ENCODE measurements around the gene IL18R1. TPM values are rescaled to one million over a fixed set of nuclear protein-coding genes. Genes with fewer than 3 reads are reported as not detected.

The IL18R1 gene
- total RNA-seq, 1 experiment from 2014 or later: 0.08 TPM

GRCh38 chr2:102365763-102366162, 10.2 kb downstream of the IL18R1 start:
- BruUV-seq (replicated peaks): no TSS peak
- Histone ChIP-seq H3K4me1 (ENCODE audit: control insufficient read depth, insufficient read depth, low read length) (no peaks in the 10 kb centered on the region), H3K36me3 (ENCODE audit: control insufficient read depth, insufficient read depth, low read length) (no peaks in the 10 kb centered on the region), H3K27ac (ENCODE audit: low read length) (no peak overlapping the region), H3K27me3 (ENCODE audit: control insufficient read depth, insufficient read depth, low read length) (no peaks in the 10 kb centered on the region), H3K4me3 (ENCODE audit: low read depth in 2 of 2, low read length in 2 of 2) (no peak overlapping the region), H3K9me3 (ENCODE audit: control insufficient read depth, insufficient read depth, low read depth, low read length) (0 out of 2 replicates have a peak, but pooled peaks cover 5% of the 10 kb centered on the region)
- ATAC-seq (no peak), DNase-seq (ENCODE audit: low read depth, low spot score) (no peak)
- CTCF ChIA-PET: no interaction called here
- intact Hi-C loops (cut with micrococcal nuclease; ENCODE audit: unreplicated experiment): no loop called here
- POLR2A ChIA-PET: no interaction called here
- in situ Hi-C loops (cut with HindIII; ENCODE audit: low pct_unique_long_range_greater_than_20kb, low sequenced_read_pairs): no loop called here
- TF ChIP-seq SIN3A (IDR thresholded peaks at IDR 0.05; ENCODE audit: borderline replicate concordance, insufficient read depth, low read depth, low read length) (no peak), REST (IDR thresholded peaks at IDR 0.05; ENCODE audit: insufficient read depth in 1 of 2, low read depth in 2 of 2, low read length in 1 of 2) (no peak), TCF7L2 (IDR thresholded peaks at IDR 0.05; ENCODE audit: low read depth, low read length) (no peak), CTCF (IDR thresholded peaks at IDR 0.05) (no peak), POLR2AphosphoS5 (IDR thresholded peaks at IDR 0.05; ENCODE audit: low read depth, low read length) (no peak)

GRCh38 chr2:102366406-102367112, 11.0 kb downstream of the IL18R1 start:
- no peak overlapping the region for H3K4me3 ChIP-seq (ENCODE audit: low read depth in 2 of 2, low read length in 2 of 2)
- intact Hi-C loops (cut with micrococcal nuclease; ENCODE audit: unreplicated experiment) (no loop called here), in situ Hi-C loops (cut with HindIII; ENCODE audit: low pct_unique_long_range_greater_than_20kb, low sequenced_read_pairs) (no loop called here)
- H3K9me3 ChIP-seq (ENCODE audit: control insufficient read depth, insufficient read depth, low read depth, low read length): 0 out of 2 replicates have a peak, but pooled peaks cover 5% of the 10 kb centered on the region
- POLR2A ChIA-PET: no interaction called here
- CTCF ChIA-PET: no interaction called here
- ATAC-seq: no peak
- H3K27ac ChIP-seq (ENCODE audit: low read length): no peak overlapping the region
- no peaks in the 10 kb centered on the region for H3K27me3 ChIP-seq (ENCODE audit: control insufficient read depth, insufficient read depth, low read length)
- DNase-seq (ENCODE audit: low read depth, low spot score): no peak
- TF ChIP-seq TCF7L2 (IDR thresholded peaks at IDR 0.05; ENCODE audit: low read depth, low read length) (no peak), SIN3A (IDR thresholded peaks at IDR 0.05; ENCODE audit: borderline replicate concordance, insufficient read depth, low read depth, low read length) (no peak), POLR2AphosphoS5 (IDR thresholded peaks at IDR 0.05; ENCODE audit: low read depth, low read length) (no peak), REST (IDR thresholded peaks at IDR 0.05; ENCODE audit: insufficient read depth in 1 of 2, low read depth in 2 of 2, low read length in 1 of 2) (no peak), CTCF (IDR thresholded peaks at IDR 0.05) (no peak)
- H3K4me1 ChIP-seq (ENCODE audit: control insufficient read depth, insufficient read depth, low read length): no peaks in the 10 kb centered on the region
- H3K36me3 ChIP-seq (ENCODE audit: control insufficient read depth, insufficient read depth, low read length): no peaks in the 10 kb centered on the region
- BruUV-seq (replicated peaks): no TSS peak
